ENCODE measurements around the gene NMU.

The NMU gene

GRCh38 chr4:55553441-55554201, 82.5 kb downstream of the NMU start:
- peak; percentile 52 for DNase-seq

DNA sequence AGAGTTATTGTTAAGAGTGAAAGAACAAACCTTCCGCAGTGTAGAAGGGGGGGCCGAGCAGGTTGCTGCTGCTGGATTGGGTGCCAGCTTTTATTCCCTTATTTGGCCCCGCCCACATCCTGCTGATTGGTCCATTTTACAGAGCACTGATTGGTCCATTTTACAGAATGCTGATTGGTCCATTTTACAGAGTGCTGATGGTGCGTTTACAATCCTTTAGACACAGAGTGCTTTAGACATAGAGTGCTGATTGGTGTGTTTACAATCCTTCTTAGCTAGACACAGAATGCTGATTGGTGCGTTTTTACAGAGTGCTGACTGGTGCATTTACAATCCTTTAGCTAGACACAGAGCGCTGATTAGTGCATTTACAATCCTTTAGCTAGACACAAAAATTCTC, 84.1 kb downstream of the NMU start:
- DNase-seq = peak; percentile 34

GRCh38 chr4:55549888-55550287, 86.2 kb downstream of the NMU start:
- DNase-seq = no peak

DNA sequence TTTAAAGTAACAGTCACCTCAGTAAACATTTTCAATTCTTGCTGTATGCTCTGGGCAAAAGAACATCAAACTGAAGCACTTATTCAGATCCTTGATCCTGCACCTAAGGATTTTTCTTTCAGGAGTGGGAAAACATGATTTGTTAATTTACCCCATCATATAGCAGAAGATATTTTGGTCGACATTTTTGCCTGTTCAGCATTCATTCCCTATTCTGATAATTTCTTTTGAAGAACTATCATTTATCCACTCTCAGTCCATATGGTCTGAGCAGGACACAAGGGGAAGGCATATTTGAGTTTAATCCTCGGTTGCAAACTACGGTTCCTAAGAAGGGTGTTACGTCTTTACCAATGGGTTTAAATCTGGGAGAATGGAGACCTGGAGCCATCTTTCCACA, 88.2 kb downstream of the NMU start:
- no peak for DNase-seq

DNA sequence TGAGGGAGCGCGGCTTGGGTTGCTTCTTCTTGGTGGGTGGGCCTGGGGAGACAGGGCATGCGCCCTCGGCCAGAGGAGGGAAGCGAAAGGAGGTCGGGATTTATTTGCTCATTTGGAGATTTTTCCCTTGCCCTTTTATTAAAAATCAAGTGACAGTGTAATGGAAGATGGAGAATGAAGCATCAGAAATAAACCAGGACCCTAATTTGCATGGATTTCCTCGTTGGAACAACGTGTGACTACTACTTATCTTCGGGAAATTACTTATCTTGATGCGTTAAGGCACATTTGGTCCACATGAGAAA, 88.7 kb downstream of the NMU start:
- no peak for DNase-seq

GRCh38 chr4:55546756-55547465, 89.2 kb downstream of the NMU start, which contains the start of gene CLOCK:
CLOCK (minus strand) TSS chr4:55546909; CDS start chr4:55482785, 64,124 bp downstream.
- DNase-seq = peak; percentile 89

DNA sequence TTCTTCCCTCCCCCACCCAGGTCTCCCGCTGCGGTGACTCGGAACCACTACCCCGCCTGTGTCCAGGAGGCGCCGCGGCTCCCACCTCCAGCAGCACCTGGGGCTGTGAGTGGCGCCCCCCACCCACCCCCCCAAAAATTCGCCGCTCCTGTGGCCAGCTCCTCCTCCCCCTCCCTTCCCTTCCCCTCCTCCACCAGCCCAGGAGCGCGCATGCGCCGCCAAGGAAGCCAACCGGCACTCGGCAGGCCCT, 89.7 kb downstream of the NMU start:
- no peak for DNase-seq

DNA sequence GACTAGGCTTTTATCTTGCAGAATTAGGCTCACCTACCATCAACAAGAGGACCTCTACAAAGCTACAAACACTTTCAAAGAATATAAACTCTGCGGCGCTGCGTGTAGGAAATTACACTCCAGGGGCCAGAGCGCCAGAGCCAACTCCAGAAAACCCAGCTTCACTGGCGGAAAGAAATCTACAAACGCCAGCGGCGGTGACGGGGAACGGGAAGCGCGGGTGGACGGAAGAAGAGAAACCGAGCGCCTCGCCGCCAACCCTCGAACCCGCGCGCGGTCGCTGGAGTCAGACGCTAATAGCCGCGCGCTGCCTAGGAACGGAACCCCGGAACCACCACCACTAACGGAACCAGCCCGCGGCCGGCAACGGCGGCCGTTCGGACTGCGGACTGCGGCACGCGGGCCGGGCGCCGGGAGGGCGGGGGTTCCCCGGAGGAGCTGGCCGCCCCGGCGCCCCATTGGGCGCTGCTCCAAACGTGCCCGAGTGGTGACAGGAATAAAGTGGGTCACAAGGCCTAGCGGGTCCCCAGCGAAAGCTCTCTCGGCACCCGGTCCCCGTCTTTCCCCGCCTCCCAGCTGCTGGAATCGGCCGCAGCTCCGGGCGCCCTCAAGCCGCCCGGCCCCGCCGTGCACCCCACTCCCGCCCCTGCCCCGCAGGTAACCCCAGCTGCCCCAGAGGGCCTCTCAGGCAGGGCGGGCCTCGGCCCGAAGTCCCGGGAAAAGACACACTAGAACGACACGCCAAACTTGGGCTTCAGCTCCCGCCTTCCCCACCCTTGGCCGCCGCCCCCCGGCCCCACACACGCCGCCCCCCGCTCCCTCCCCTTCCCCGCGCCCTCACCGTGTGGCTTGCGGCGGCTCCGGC, 90.2 kb downstream of the NMU start:
- DNase-seq = peak; percentile 72
